Fibroblast of lung (primary cell): ENCODE data around the gene HNRNPA1L2. TPM values are rescaled to one million over a fixed set of nuclear protein-coding genes. Genes with fewer than 3 reads are reported as not detected.

Experiments used
- DNase-seq, 2 donors: peaks; one replicate each; pipeline versions ENCODE4 v3.0.0 to v3.0.0-alpha.2; 2010; ENCODE audit warnings: low read depth in 2 of 2
- H2AFZ ChIP-seq: 2 replicates; pipeline ENCODE4 v1.5.1; 2012; ENCODE audit warnings: low read length, control low read depth, inconsistent platforms
- H3K27ac ChIP-seq: 2 replicates; pipeline ENCODE4 v1.5.1; 2011; ENCODE audit warnings: low read length, control low read depth; ENCODE audit not compliant: insufficient read depth
- H3K27me3 ChIP-seq: 2 replicates; pipeline ENCODE4 v1.5.1; 2011; ENCODE audit warnings: mild to moderate bottlenecking, low read length; ENCODE audit not compliant: control insufficient read depth, insufficient read depth
- H3K36me3 ChIP-seq: 2 replicates; pipeline ENCODE4 v1.5.1; 2011; ENCODE audit warnings: low read length; ENCODE audit not compliant: control insufficient read depth, insufficient read depth
- H3K4me1 ChIP-seq: 2 replicates; pipeline ENCODE4 v1.5.1; 2011; ENCODE audit warnings: low read length; ENCODE audit not compliant: control insufficient read depth, insufficient read depth; ENCODE audit errors: extremely low read depth
- H3K4me2 ChIP-seq: 2 replicates; pipeline ENCODE4 v1.5.1; 2011; ENCODE audit warnings: low read length, control low read depth; ENCODE audit not compliant: insufficient read depth; ENCODE audit errors: extremely low read depth
- H3K4me3 ChIP-seq, 4 experiments: fragments of 200-600 bp in 1 of 4; sonication (generic) in 1 of 4; replicated peaks in 1 of 4; 2 replicates each; pipeline ENCODE4 v1.5.1; 2011 to 2016; ENCODE audit warnings: low read length in 4 of 4, low read depth in 3 of 4, mild to moderate bottlenecking in 3 of 4, control low read depth in 2 of 4, inconsistent platforms in 1 of 4, mixed read lengths in 1 of 4; ENCODE audit not compliant: insufficient read depth in 1 of 4; ENCODE audit errors: control extremely low read depth in 1 of 4
- H3K79me2 ChIP-seq: 2 replicates; pipeline ENCODE4 v1.5.1; 2012; ENCODE audit warnings: mild to moderate bottlenecking, low read length, inconsistent platforms; ENCODE audit not compliant: control insufficient read depth, insufficient read depth
- H3K9ac ChIP-seq: 2 replicates; pipeline ENCODE4 v1.5.1; 2011; ENCODE audit warnings: mild to moderate bottlenecking, low read length, control low read depth; ENCODE audit not compliant: insufficient read depth
- H3K9me3 ChIP-seq: 2 replicates; pipeline ENCODE4 v1.5.1; 2012; ENCODE audit warnings: low read depth, low read length; ENCODE audit not compliant: control insufficient read depth, insufficient read depth
- H4K20me1 ChIP-seq: 2 replicates; pipeline ENCODE4 v1.5.1; 2011; ENCODE audit warnings: low read length; ENCODE audit not compliant: control insufficient read depth, insufficient read depth; ENCODE audit errors: extremely low read depth
- EZH2 ChIP-seq: IDR thresholded peaks from 2 replicates; pipeline ENCODE4 v1.5.1; 2012; ENCODE audit warnings: low read length, control low read depth, mild to moderate bottlenecking; ENCODE audit errors: missing control alignments
- polyA plus RNA-seq, 2 donors: library from polyadenylated mRNA; depleted of rRNA in 1 of 2; stranded (reverse) in 1 of 2; unstranded in 1 of 2; fragments of >200 nt; gene quantifications; 2 replicates each; pipeline ENCODE4 v1.2.1, GENCODE V29; 2011 to 2012; ENCODE audit warnings: missing spikeins in 1 of 2
- total RNA-seq: library from RNA; depleted of rRNA; stranded (reverse); fragments of >200 nt; gene quantifications from 2 replicates; pipeline ENCODE4 v1.2.1, GENCODE V29; 2014
- TF ChIP-seq, protein P1 (sequence below), 2 donors: IDR thresholded peaks in 1 of 2; conservative IDR thresholded peaks in 1 of 2; 1 replicate in 1 of 2; 2 replicates in 1 of 2; pipeline ENCODE4 v1.5.1; 2011 to 2012; ENCODE audit warnings: low read length in 2 of 2, control low read depth in 1 of 2, inconsistent platforms in 1 of 2, low read depth in 1 of 2, mild to moderate bottlenecking in 1 of 2

Gene HNRNPA1L2
- total and polyA plus RNA-seq, 2 donors (not counting 1 experiment from before 2014, with no cell fraction given), result 3.3 to 9.8 TPM

DNA sequence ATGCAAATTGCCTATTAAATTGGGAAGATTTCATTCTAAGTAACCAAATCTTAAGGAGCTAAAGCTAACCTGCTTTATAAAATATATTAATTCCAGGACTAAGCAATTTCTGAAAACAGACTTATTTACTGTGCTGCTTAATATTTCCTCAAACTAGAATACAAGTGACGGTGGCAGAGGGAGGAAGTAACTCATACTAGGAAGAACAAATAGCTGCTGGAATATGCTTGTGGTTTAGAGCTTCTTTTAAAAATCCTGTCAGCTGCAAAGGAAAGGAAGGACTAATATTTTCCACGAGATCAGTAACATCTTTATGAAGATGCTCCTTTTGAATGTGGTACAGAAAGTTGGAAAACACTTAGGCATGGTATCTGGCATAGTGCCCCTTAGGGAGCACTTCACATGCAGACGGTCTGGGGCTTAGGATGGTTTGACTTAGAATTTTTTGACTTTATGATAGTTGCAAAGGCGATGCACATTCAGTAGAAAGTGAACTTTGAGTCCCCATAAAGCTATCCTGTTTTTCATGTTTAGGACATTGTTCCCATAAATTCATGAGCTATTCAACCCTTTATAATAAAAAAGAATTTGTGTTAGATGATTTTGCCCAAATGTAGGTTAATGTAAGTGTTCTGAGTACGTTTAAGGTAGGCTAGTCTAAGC is 3.4 kb upstream of the HNRNPA1L2 start:
- no peak overlapping the region for H2AFZ ChIP-seq

GRCh38 chr13:52644108-52644507 is 1.9 kb downstream of the HNRNPA1L2 start:
- Histone ChIP-seq H3K9ac (no peak overlapping the region), H2AFZ (no peak overlapping the region), H3K9me3 (no peaks in the 10 kb centered on the region), H3K27me3 (no peaks in the 10 kb centered on the region), H3K4me1 (no peaks in the 10 kb centered on the region), H4K20me1 (no peaks in the 10 kb centered on the region), H3K79me2 (no peaks in the 10 kb centered on the region), H3K36me3 (no peaks in the 10 kb centered on the region), H3K4me2 (no peak overlapping the region), H3K4me3 (no peak overlapping the region), H3K27ac (no peak overlapping the region)
- peak; percentile 1 to 8 for DNase-seq
- no peak for TF ChIP-seq EZH2
- TF ChIP-seq, protein P1, sequence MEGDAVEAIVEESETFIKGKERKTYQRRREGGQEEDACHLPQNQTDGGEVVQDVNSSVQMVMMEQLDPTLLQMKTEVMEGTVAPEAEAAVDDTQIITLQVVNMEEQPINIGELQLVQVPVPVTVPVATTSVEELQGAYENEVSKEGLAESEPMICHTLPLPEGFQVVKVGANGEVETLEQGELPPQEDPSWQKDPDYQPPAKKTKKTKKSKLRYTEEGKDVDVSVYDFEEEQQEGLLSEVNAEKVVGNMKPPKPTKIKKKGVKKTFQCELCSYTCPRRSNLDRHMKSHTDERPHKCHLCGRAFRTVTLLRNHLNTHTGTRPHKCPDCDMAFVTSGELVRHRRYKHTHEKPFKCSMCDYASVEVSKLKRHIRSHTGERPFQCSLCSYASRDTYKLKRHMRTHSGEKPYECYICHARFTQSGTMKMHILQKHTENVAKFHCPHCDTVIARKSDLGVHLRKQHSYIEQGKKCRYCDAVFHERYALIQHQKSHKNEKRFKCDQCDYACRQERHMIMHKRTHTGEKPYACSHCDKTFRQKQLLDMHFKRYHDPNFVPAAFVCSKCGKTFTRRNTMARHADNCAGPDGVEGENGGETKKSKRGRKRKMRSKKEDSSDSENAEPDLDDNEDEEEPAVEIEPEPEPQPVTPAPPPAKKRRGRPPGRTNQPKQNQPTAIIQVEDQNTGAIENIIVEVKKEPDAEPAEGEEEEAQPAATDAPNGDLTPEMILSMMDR (conservative IDR thresholded peaks at IDR 0.05 in 1 of 2, IDR thresholded peaks at IDR 0.05 in 1 of 2; ENCODE audit: low read depth in 1 of 2, low read length in 2 of 2), result no peak

More for the DNA sequence above, 3.4 kb upstream of the HNRNPA1L2 start:
- no peaks in the 10 kb centered on the region for H3K9me3 ChIP-seq
- no peak overlapping the region for H3K9ac ChIP-seq
- no peaks in the 10 kb centered on the region for H3K79me2 ChIP-seq
- DNase-seq, result no peak
- no peak overlapping the region for H3K4me3 ChIP-seq
- no peaks in the 10 kb centered on the region for H4K20me1 ChIP-seq
- no peak overlapping the region for H3K4me2 ChIP-seq
- H3K27ac ChIP-seq, result no peak overlapping the region
- H3K27me3 ChIP-seq, result no peaks in the 10 kb centered on the region
- no peaks in the 10 kb centered on the region for H3K4me1 ChIP-seq
- no peaks in the 10 kb centered on the region for H3K36me3 ChIP-seq
- no peak for TF ChIP-seq EZH2
- TF ChIP-seq, protein P1 (conservative IDR thresholded peaks at IDR 0.05 in 1 of 2, IDR thresholded peaks at IDR 0.05 in 1 of 2; ENCODE audit: low read depth in 1 of 2, low read length in 2 of 2), result no peak

DNA sequence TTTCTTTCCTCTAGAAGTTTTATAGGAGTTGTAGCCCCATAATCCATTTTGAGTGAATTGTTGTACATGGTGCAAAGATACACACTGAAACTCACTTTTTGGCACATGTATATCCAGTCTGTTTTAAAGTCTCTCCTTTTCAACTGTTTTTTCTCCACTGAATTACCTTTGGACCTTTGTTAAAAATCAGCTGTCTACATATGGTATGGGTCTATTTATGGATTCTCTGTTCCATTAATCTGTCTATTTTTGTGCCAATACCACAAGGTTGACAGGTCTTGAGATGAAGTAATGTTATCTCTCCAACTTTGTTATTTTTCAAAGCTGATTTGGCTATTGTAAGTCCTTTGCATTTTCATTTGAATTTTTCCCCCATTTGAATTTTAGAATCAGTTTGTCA is 4.7 kb downstream of the HNRNPA1L2 start:
- Histone ChIP-seq H3K9me3 (no peaks in the 10 kb centered on the region), H2AFZ (no peak overlapping the region), H3K4me3 (no peak overlapping the region), H3K79me2 (peaks cover 26% of the 10 kb centered on the region), H3K27me3 (no peaks in the 10 kb centered on the region), H4K20me1 (no peaks in the 10 kb centered on the region), H3K36me3 (peaks cover 2% of the 10 kb centered on the region), H3K27ac (no peak overlapping the region), H3K9ac (no peak overlapping the region), H3K4me2 (no peak overlapping the region), H3K4me1 (peaks cover 3% of the 10 kb centered on the region)
- DNase-seq, result no peak
- TF ChIP-seq, protein P1 (conservative IDR thresholded peaks at IDR 0.05 in 1 of 2, IDR thresholded peaks at IDR 0.05 in 1 of 2; ENCODE audit: low read depth in 1 of 2, low read length in 2 of 2), result no peak
- no peak for TF ChIP-seq EZH2
